IMR-90 (cell line): ENCODE data around the gene HOXD12. TPM values are rescaled to one million over a fixed set of nuclear protein-coding genes. Genes with fewer than 3 reads are reported as not detected.

Experiments used
- ATAC-seq: fragments of 200-7000 bp; cut with Tn5 transposase; 2 replicates; pipeline ENCODE4 v1.9.1; 2020; ENCODE audit warnings: low read depth, mild to moderate bottlenecking, moderate library complexity
- BruUV-seq: library from RNA; stranded (reverse); fragments of 400-500 nt; replicated peaks from 2 replicates; lab custom pipeline; 2021; lab: Mats Ljungman, UMichigan
- CTCF ChIA-PET: fragments of 300-600 bp; formaldehyde crosslinking; extraction: SDS; loops from one replicate; lab custom pipeline; 2021; ENCODE audit warnings: antibody characterized with exemption; lab: Yijun Ruan, JAX
- POLR2A ChIA-PET: fragments of 300-600 bp; sonication (Branson Sonifier 250); formaldehyde crosslinking; loops from one replicate; lab custom pipeline; 2022; ENCODE audit warnings: antibody characterized with exemption; ENCODE audit not compliant: unreplicated experiment; lab: Charles Lee
- DNase-seq: peaks from one replicate; pipeline ENCODE4 v3.0.0; 2013
- H2AFZ ChIP-seq: replicated peaks from 2 replicates; pipeline ENCODE3; 2013; ENCODE audit warnings: low read length, mild to moderate bottlenecking; ENCODE audit not compliant: poor library complexity
- H2AK5ac ChIP-seq: 2 replicates; pipeline ENCODE4 v1.6.1; 2013; ENCODE audit warnings: low read depth, low read length, inconsistent platforms
- H2AK9ac ChIP-seq: replicated peaks from 2 replicates; pipeline ENCODE3; 2013; ENCODE audit warnings: mild to moderate bottlenecking, low read depth, low read length, moderate library complexity; ENCODE audit not compliant: poor library complexity
- H2BK120ac ChIP-seq: 2 replicates; pipeline ENCODE4 v1.6.1; 2013; ENCODE audit warnings: low read depth, low read length, inconsistent platforms
- H2BK15ac ChIP-seq: 3 replicates; pipeline ENCODE4 v1.6.1; 2013; ENCODE audit warnings: low read depth, low read length, inconsistent platforms
- H2BK20ac ChIP-seq: 2 replicates; pipeline ENCODE4 v1.6.1; 2013; ENCODE audit warnings: low read depth, mild to moderate bottlenecking, inconsistent platforms, low read length, moderate library complexity
- H2BK5ac ChIP-seq: 2 replicates; pipeline ENCODE4 v1.6.1; 2013; ENCODE audit warnings: mild to moderate bottlenecking, low read depth, low read length, inconsistent platforms; ENCODE audit not compliant: poor library complexity, severe bottlenecking
- H3K14ac ChIP-seq: replicated peaks from 2 replicates; pipeline ENCODE4 v1.6.1; 2013; ENCODE audit warnings: low read depth, low read length, inconsistent platforms
- H3K18ac ChIP-seq: 2 replicates; pipeline ENCODE4 v1.6.1; 2013; ENCODE audit warnings: low read depth, low read length, control low read depth
- H3K23ac ChIP-seq: 2 replicates; pipeline ENCODE4 v1.6.1; 2013; ENCODE audit warnings: low read depth, low read length, inconsistent platforms
- H3K27ac ChIP-seq: 2 replicates; pipeline ENCODE4 v1.5.1; 2013; ENCODE audit warnings: mild to moderate bottlenecking, control low read depth, low read length; ENCODE audit not compliant: insufficient read depth
- H3K27me3 ChIP-seq: 2 replicates; pipeline ENCODE4 v1.6.1; 2013; ENCODE audit warnings: low read length; ENCODE audit not compliant: control insufficient read depth, insufficient read depth
- H3K36me3 ChIP-seq: 2 replicates; pipeline ENCODE4 v1.6.1; 2013; ENCODE audit warnings: low read length, mixed read lengths; ENCODE audit not compliant: control insufficient read depth, insufficient read depth
- H3K4ac ChIP-seq: 2 replicates; pipeline ENCODE4 v1.6.1; 2013; ENCODE audit warnings: low read depth, low read length, inconsistent platforms
- H3K4me1 ChIP-seq: 2 replicates; pipeline ENCODE4 v1.6.1; 2013; ENCODE audit warnings: low read length, mixed read lengths; ENCODE audit not compliant: control insufficient read depth, insufficient read depth
- H3K4me2 ChIP-seq: 2 replicates; pipeline ENCODE4 v1.6.1; 2013; ENCODE audit warnings: low read depth, mild to moderate bottlenecking, control low read depth, low read length, moderate library complexity
- H3K4me3 ChIP-seq: 2 replicates; pipeline ENCODE4 v1.5.1; 2013; ENCODE audit warnings: low read depth, mild to moderate bottlenecking, control low read depth, low read length, moderate library complexity; ENCODE audit not compliant: insufficient read depth
- H3K56ac ChIP-seq: 2 replicates; pipeline ENCODE4 v1.6.1; 2013; ENCODE audit warnings: low read length, inconsistent platforms; ENCODE audit not compliant: insufficient read depth; ENCODE audit errors: extremely low read depth
- H3K79me1 ChIP-seq, 2 experiments: 2 replicates each; pipeline ENCODE4 v1.6.1; 2013; ENCODE audit warnings: low read length in 2 of 2, inconsistent platforms in 1 of 2, low read depth in 1 of 2
- H3K9ac ChIP-seq: 2 replicates; pipeline ENCODE4 v1.6.1; 2013; ENCODE audit warnings: low read depth, low read length, control low read depth
- H3K9me1 ChIP-seq: 2 replicates; pipeline ENCODE4 v1.6.1; 2013; ENCODE audit warnings: low read length, inconsistent platforms; ENCODE audit not compliant: insufficient read depth
- H3K9me3 ChIP-seq: 2 replicates; pipeline ENCODE4 v1.6.1; 2013; ENCODE audit warnings: low read length; ENCODE audit not compliant: control insufficient read depth, insufficient read depth
- H4K20me1 ChIP-seq: 2 replicates; pipeline ENCODE4 v1.6.1; 2013; ENCODE audit warnings: low read length, inconsistent platforms; ENCODE audit not compliant: insufficient read depth
- H4K5ac ChIP-seq: 2 replicates; pipeline ENCODE4 v1.6.1; 2013; ENCODE audit warnings: mild to moderate bottlenecking, low read depth, low read length, control low read depth
- H4K8ac ChIP-seq, 2 experiments: 2 replicates each; pipeline ENCODE4 v1.6.1; 2013; ENCODE audit warnings: low read depth in 2 of 2, low read length in 2 of 2, control low read depth in 1 of 2, inconsistent platforms in 1 of 2
- H4K91ac ChIP-seq: 2 replicates; pipeline ENCODE4 v1.6.1; 2013; ENCODE audit warnings: low read depth, low read length, inconsistent platforms; ENCODE audit not compliant: insufficient read depth
- BHLHE40 ChIP-seq: fragments of 150-350 bp; IDR thresholded peaks from 2 replicates; pipeline ENCODE4 v1.6.1; 2016; ENCODE audit warnings: mild to moderate bottlenecking, low read depth, low read length
- NFE2L2 ChIP-seq: fragments of 150-350 bp; IDR thresholded peaks from 2 replicates; pipeline ENCODE4 v1.6.1; 2016; ENCODE audit warnings: low read depth, mild to moderate bottlenecking, low read length
- RAD21 ChIP-seq: IDR thresholded peaks from 2 replicates; pipeline ENCODE4 v1.6.1; 2012; ENCODE audit warnings: low read length, improper control_type of control experiment
- SMC3 ChIP-seq: fragments of 150-350 bp; IDR thresholded peaks from 2 replicates; pipeline ENCODE4 v1.6.1; 2016; ENCODE audit warnings: low read depth, mild to moderate bottlenecking, antibody characterized with exemption, low read length, moderate library complexity
- WGBS, 2 experiments: methylation state at CpG; one replicate each; pipeline versions ENCODE4 v1.1.5 to v1.1.7; 2013; ENCODE audit warnings: missing lambda C conversion rate in 2 of 2; ENCODE audit not compliant: insufficient read length in 1 of 2; ENCODE audit errors: extremely low coverage in 2 of 2; 5-methylcytosine and 5-hydroxymethylcytosine counted together
- dilution Hi-C: fragments of 300-500 bp; cut with HindIII; formaldehyde crosslinking; loops from one replicate; pipeline ENCODE4 v1.14.3; 2018; ENCODE audit warnings: low sequenced_read_pairs; ENCODE audit not compliant: unreplicated experiment
- in situ Hi-C: fragments of 300-500 bp; cut with MboI; formaldehyde crosslinking; loops from 3 replicates; pipeline ENCODE4 v1.14.3; 2019; ENCODE audit warnings: low sequenced_read_pairs, inconsistent platforms, mixed read lengths
- intact Hi-C: fragments of 100-400 bp; cut with micrococcal nuclease; formaldehyde crosslinking; loops from 2 replicates; pipeline ENCODE4 v1.10.0; 2022
- polyA plus RNA-seq, 3 experiments: library from polyadenylated mRNA; depleted of rRNA; stranded (reverse); fragments of >200 nt; gene quantifications; 2 replicates each; pipeline ENCODE4 v1.2.3, GENCODE V29; 2012; ENCODE audit warnings: low replicate concordance in 1 of 3
- total RNA-seq: library from RNA; depleted of rRNA; stranded (reverse); fragments of >200 nt; gene quantifications from 2 replicates; pipeline ENCODE4 v1.2.3, GENCODE V29; 2012

The HOXD12 gene
- total and polyA plus RNA-seq, 2 of the 4 experiments (the other 2 are of a cell fraction), result not detected

GRCh38 chr2:176102309-176102866 is 2.8 kb downstream of the HOXD12 start:
- Histone ChIP-seq H2BK15ac (no peak overlapping the region), H4K8ac (no peak overlapping the region), H4K5ac (no peak overlapping the region), H3K9me3 (peaks cover 4% of the 10 kb centered on the region; the same call in 1 of the 2 replicates), H3K18ac (no peak overlapping the region), H2BK5ac (no peak overlapping the region), H3K23ac (no peak overlapping the region), H2AK5ac (no peak overlapping the region), H3K27ac (no peak overlapping the region), H2AFZ (no peak overlapping the region), H3K27me3 (peaks cover 97% of the 10 kb centered on the region), H3K14ac (no peak overlapping the region), H3K36me3 (no peaks in the 10 kb centered on the region), H4K91ac (no peak overlapping the region), H2BK20ac (no peak overlapping the region), H4K20me1 (no peaks in the 10 kb centered on the region), H3K79me1 (no peaks in the 10 kb centered on the region), H3K4me2 (no peak overlapping the region), H3K4ac (no peak overlapping the region), H3K56ac (no peak overlapping the region), H3K4me1 (no peaks in the 10 kb centered on the region), H3K9ac (no peak overlapping the region), H3K9me1 (no peaks in the 10 kb centered on the region), H2BK120ac (no peak overlapping the region), H3K4me3 (no peak overlapping the region), H2AK9ac (no peak overlapping the region)
- WGBS, 2 experiments, result 0% methylated on average over 1 of the region's 7 CpGs; no CpG with 5 or more reads in 1 of the 2 experiments
- in situ Hi-C loops (no loop called here), dilution Hi-C loops (no loop called here), intact Hi-C loops (no loop called here)
- no peak for ATAC-seq
- no TSS peak for BruUV-seq
- ChIA-PET CTCF (interaction anchor here (1.6 kb wide), 1 partner anchor 452 kb away, joined by 5 read pairs; no protein-coding TSS in a partner anchor), POLR2A (no interaction called here)
- TF ChIP-seq NFE2L2, result no peak
- TF ChIP-seq RAD21, result no peak
- no peak for TF ChIP-seq SMC3
- TF ChIP-seq BHLHE40, result no peak
- DNase-seq, result no peak
